Activated CD4-positive, alpha-beta T cell treated with anti-CD3 and anti-CD28 coated beads, Interleukin-10, Interleukin-2, amounts not matched to agents 100 ng/mL and 50 ng/mL, durations not matched to agents 16 hours and 8 hours (primary cell): ENCODE measurements around the gene RECQL5.
"Not testable (repeated sequence)": the region's sequence is repeated elsewhere in the genome, so short reads cannot be mapped to it uniquely, and the experiment has no call there.

Source experiments
- DNase-seq: peaks from one replicate; pipeline ENCODE4 v3.0.0-alpha.2; 2020

RECQL5 gene

DNA sequence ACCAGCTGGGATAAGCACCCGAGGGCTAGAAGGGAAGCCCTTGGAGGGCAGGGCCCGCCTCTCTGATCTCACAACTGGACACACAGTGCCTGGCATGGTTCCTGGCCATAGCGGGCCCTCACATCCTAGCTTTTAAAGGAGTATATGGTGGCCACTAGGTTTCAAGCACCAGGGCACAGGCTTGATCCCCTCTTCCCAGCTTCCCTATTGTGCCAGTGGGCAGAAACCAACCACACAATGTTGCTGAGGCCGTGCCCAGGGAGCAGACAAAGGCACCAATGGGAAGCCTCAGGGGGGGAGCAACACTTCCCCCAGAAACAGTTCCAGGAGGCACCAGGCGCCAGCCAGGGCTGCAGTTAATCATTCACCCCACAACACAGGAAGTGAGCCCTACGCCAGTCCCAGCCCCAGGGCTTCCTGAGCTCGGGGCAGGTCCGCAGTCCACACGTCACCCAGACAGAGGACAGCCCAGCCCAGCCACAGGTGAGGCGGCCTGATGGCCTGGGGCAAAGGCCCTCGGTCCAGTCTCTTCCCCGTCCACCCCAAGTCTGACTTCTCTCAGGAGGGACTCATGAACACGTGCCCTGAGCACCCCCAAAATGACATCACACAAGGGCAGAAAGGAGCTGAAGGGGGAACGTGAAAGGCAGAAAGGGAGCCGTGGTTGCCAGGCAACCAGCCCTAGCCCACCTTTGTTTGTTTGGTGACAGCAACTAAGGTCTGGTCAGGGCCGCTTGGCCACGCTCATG lies 20.9 kb downstream of the RECQL5 start:
- peak; percentile 13 for DNase-seq

DNA sequence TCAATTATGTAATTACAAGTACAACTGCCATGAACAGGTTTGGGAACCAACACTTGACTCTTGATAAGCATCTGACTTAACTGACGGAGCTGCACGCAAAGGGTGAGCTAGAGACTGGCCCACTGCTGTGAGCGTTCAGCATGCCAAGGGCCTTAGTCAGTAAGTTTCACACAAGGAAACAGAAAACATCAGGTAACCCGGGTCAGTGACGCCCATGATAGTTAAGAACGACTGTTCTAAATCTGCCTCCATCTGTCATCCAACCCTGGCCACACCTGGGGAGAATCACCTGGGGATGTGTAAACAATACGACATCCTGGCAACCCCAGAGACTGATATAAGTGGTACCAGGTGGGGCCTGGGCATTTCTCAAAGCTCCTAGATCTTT lies 21.5 kb downstream of the RECQL5 start:
- no peak for DNase-seq

DNA sequence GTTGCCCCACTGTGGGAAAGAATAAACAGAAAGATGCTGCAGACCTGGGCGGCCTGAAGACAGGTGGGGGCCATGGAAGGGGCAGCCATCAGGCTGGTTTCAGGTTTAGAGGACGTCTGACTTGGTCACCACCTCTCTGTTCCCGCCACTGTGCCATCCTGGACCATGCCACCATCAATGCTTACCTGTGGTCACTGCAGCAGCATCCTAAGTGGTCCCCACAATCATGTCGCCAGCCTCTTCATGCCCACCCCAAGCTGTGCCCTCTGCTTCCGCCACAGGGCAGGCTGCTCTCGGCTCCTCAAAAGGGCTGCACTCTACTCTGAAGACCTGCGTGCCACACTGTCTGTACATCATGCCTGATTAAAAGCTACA lies 23.3 kb downstream of the RECQL5 start:
- DNase-seq: no peak

DNA sequence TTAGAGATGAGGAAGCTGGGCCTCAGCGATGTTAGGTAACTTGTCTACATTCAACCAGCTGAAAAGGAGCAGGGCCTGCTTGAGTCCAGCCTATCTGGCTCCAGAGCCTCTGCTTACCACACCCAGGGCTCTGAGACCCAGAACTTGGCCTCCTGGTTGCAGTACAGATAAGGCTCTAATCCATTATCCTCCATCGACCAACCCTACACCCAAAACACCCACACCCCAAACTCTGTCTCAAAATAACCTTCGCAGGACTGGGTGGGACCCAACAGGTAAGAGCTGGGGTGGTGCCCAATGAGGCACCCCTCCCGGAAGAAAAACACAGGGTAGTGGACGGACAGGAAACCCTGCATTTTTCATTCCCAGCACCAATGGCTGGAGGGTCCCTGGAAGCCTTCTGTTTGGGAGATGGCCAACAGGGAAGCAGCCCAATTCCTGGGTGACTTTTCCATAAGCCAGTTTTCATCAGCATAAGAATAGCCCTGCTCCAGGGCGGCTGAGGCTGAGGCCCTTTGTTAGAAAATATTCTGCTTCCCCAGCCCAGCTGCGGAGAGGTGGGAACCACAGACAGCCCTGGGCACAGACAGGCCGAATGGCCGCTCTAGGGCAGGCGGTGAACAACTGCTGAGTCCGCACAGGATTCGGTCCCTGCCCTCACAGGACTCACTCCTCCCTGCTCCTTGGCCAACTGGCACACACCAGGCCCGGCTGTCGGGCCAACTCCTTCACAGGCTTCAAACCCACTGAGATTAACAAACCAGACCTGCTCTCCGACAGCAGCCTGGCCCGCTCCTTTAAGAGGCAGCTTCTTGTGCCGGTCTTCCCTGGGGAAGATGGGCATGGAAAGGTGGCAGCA lies 23.9 kb downstream of the RECQL5 start:
- DNase-seq: no peak

DNA sequence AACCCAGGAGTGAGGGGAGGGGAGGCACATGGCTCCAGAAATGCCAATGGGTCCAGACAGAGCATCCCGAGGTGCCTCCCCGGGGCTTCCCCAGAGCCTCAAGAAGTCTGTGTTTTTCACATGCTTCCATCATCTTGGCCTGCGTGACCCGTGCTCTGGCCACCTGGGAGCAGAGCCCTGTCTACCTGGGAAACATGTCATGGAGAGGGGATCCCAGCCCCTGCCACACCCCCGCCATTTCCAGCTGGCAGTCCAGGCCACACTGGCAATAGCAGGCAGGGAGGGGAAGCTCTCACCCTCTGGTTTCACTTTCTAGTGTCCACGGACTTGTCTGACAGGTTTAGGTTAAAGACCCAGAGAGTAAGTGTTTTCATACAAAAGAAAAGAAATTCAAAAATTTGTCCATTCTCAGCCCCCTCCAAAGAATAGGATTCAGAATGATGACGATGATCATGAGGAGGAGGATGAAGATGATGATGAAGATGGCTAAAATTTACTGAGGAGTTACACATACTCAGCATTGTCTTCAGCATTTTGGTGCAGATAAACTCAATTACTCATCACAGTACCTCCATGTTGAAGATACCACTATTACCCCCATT lies 24.7 kb downstream of the RECQL5 start:
- DNase-seq: no peak

DNA sequence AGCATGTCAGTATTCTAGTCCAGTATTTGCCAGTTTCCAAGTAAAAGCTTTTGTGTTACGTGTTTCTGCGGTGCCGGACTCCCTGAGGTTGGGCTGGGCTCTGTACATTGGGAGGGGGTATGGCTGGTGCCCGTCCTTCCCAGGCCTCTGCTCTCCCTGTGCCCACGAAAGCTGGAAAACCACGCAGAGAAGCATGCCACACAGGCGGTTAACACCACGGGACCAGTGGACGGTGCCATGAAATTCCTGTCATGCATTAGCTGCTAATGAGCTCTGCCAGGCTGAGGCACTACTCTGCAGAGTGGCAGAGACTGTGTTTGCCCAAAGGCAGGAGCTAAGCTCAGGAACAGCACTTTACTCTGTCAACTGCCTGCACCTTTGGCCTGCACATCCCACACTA lies 25.6 kb downstream of the RECQL5 start:
- DNase-seq: no peak

DNA sequence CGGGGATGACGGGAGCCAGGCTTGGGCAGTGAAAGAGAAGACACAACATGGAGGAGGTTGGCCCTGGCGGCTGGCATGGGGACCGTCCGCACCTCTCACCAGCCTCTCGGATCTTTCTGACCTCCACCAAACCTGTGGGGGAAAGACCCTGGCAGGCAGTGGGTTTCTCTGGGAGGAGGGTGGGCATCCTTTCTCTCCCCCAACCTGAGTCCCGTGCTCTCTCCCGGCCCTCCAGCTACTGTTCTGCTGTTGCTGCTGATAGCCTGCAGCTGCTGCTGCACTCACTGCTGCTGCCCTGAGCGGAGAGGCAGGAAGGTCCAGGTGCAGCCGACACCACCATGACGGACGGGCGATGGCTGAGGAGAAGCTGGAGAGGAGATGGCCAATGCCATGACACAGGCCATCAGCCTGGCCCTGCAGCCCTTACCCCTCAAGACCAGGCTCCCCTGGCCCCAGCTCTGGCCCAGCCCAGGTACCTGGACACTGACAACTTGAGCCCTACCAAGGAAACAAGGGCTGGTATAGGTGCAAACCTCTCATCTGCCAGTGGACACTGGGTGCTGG lies 26.3 kb downstream of the RECQL5 start:
- DNase-seq: no peak

DNA sequence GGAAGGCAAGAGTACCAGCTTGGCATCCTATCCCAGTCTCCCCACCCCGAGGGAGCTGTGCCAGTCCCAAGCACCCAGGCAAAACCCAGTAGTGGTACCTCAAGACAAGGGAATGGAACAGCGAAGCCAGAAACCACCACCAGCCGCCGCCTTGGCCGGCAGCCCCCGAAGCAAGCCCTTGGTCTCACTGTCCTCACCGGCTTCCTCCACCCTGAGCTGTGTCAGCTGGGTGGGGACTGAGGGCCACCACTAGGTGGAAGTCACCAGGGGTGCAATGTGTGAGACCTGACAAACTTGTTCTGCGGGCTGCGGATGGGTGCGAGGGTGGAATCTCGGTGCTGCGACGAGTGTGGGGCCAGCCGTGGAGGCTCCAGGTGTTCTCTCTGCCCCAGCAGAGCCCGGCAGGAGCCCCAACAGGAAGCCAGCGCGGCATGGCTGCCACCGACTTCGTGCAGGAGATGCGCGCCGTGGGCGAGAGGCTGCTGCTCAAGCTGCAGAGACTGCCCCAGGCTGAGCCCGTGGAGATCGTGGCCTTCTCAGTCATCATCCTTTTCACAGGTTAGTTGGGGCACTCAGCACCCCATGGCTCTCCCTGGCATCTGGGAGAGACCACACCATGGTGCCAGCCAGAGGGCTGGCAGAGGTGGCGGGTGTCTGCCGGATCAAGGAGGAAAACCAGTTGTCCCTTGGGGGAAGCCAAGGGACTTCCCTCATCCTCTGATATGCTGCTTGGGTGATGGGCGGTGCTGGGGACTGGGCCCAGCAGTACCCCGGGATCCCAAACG lies 27.0 kb downstream of the RECQL5 start:
- no peak for DNase-seq

DNA sequence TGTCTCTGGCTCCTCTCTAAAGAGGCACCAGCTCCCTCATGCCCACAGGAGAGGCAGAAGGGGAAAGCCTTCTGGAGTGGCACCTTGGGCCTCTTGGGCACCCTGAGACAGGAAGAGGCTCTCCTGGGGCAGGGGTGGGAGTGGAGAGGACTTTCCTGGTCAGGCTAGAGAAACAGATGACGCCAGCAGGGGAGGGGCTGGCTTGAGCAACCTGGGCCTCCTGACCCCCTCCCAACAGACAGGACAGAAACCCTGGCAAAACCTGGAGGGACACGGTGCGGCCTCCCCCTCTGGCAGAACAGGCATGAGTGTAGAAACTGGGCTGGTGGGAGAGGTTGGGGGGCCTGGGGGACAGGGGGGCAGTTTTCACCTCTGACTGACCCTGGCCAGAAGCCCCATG lies 27.6 kb downstream of the RECQL5 start:
- no peak for DNase-seq

DNA sequence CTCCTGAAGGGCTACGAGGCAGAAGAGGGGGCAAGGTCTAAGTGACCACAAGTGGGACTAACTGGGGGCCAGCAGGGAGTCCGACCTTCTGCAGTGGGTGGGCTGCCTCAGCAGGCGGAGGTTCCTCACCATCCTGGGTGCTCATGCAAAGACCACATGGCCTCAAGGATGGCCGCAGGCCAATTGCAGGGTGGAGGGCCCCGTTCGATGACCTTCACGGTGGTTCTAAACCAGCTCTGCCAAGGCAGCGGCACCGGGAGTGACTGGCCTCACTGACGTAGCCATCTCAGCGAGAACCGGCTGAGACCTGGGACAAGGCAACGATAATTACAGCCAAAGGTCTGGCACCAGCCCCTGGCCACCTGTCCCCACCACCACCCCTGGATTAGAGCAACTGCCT lies 28.1 kb downstream of the RECQL5 start:
- no peak for DNase-seq

DNA sequence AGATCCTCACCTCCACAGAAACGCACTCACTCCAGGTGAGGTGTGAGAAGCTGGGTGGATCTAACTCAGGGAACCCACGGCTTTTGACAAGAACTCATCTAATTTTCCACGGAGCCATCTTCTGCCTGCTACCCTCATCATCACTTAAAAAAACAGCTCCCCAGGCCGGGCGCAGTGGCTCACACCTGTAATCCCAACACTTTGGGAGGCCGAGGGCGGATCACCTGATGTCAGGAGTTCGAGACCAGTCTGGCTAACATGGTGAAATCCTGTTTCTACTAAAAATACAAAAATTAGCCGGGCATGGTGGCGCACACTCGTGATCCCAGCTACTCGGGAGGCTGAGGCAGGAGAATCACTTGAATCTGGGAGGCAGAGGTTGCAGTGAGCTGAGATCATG lies 28.9 kb downstream of the RECQL5 start:
- DNase-seq: not testable (repeated sequence)

DNA sequence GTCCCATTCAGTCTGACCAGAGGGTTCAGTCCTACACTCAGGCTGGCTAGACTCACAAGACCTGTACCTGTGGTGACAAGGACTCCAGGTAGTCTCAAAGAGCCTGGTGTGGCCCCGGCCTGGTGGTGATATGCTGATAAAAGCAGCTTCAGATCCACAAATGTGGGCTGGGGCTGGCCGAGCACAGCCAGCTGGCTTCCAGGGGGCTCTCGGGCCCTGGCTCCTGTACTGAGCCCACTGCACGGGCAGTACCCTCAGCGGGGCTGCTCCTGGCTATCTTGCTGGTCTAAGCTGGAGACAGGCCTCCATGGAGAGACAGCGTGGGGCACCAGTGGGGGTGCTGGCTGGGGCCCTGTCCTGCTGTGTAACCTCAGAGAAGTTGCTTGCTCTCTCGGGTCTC lies 29.4 kb downstream of the RECQL5 start:
- DNase-seq: no peak

DNA sequence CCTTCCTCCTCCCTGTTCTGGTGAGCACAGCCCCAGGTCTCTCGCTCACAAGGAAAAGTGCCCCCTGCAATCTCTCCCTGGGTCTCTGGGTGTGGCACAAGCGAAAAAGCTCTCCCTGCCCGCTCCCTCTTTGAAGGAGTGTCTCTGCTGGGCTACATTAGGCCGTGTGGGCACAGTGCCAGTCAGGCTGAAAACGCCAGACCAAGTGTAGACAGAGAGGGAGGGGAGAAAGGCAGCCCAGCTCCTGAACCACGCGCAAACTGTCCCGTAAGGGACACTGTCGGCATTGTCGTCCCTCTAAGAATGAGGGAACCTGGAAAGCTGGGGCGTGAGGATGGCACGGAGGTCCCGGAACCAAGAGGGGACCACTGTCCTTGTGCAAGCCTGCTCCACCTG lies 29.8 kb downstream of the RECQL5 start:
- no peak for DNase-seq

DNA sequence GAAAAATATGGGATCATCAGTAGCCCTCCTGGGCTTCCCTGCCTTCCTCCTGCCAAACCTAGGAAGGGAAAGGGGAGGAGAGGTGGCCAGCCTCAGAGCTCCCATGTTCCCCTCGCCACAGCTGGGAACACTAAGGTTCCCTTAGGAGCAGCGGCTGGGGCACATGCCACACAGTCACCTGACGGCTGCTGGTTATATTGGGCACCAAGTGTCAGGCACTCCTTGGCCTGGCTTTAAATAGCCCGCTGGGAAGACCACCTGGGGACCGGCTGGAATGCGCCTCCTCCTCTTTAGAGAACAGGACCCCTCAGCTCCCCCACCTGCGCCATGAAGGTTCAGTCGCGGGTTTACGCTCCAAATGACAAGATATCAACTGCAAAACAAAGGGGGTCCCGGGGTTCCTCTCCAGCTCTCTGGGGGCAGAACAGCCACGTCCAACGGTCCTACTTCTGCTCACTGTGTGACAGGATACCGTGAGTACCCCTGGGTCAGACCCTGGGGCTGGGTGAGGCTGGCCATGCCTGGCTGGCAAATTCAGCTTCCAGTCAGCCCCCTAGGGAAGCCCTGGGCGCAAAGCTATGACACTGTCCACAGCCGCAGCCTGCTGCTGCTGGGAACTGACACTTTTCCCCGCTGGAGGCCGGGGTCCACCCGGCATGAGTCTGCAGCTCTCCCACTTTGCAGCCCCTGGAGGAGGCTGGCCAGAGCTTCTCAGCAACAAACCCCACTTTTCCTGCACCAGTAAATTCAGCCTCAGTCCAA lies 30.4 kb downstream of the RECQL5 start:
- DNase-seq: no peak

DNA sequence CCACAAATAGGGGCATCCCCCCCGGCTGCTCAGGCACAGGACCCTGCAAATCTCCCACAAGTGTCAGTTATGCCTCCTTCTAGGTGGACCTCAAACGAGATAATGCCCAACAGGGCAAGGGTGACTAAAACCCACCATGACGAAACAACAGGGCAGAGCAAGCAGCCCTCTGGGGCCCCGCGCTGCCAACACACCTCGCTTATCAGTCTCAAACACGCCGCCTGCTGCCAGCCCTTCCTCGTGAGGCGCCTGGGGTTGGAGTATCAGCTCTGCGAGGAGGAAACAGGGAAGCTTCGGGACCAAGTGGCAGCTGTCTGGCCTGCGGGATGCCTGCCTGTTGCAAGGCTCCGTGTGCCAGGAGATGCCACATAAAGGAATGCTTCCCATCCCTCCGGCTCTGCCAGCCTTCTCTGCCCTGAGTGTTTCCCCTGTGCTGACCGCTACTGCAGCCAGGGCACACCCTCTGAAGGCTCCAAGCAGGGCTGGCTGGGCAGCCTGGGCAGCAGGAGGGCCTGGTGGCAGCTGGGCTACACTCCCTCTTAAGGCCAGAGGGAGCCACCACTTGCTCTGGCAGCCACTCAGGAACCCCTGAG lies 31.2 kb downstream of the RECQL5 start:
- no peak for DNase-seq

DNA sequence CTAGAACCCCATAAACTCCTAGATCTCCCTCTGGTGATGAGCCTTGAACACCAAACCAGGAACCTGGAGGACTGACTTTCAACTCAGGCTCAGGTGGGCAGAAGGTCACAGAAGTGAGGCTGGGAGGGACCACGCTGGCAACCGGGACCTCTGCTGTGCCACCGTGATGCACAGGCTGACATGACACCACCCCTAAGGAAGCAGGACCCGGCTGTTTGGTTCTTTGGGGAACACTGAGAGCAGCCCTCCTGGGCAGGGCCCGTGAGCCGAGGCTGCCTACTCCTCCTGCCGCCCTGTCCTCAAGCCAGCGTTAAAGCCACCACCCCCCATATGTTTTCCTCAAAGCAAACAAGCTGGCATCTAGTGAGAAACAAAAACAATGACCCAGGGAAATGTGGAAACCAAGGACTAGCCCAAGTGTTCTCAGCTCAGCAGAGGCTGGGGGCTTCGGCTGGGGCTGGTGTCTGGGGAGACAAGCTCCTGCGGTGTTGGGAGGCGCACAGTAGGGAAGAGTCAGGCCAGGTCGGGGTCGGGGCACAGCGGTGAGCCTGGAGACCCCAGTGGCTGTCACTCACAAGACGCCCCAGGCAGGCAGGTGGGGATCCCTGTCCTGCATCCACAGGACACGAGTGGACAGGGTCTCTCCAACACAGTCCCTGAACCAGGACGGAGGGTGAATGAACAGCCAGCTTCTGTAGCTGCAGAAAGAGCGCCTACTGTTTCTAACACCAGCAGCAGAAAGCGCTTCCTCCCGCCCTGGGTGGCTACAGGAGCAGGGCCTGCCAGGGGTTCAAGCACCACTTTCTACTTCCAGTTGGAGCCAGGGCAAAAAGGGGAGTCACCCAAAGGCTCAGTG lies 32.0 kb downstream of the RECQL5 start:
- no peak for DNase-seq

DNA sequence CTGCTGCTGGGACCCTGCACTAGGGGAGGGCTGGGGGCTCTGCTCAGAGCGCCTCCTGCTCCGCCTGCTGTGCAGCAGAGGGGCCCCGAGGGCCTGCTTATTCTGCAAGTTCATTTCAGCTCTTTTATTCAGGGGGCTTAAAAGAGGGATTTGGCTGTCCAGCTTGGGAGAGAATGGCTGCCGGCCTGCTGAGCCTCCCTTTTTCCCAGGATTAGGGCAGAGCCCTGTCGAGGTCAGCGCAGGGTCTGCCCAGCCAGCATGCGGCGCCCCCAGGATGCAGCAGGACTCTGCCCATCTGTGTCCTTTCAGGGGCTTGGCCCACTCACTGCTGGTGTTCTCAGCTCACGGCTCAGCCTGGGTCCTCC lies 32.6 kb downstream of the RECQL5 start:
- DNase-seq: no peak

DNA sequence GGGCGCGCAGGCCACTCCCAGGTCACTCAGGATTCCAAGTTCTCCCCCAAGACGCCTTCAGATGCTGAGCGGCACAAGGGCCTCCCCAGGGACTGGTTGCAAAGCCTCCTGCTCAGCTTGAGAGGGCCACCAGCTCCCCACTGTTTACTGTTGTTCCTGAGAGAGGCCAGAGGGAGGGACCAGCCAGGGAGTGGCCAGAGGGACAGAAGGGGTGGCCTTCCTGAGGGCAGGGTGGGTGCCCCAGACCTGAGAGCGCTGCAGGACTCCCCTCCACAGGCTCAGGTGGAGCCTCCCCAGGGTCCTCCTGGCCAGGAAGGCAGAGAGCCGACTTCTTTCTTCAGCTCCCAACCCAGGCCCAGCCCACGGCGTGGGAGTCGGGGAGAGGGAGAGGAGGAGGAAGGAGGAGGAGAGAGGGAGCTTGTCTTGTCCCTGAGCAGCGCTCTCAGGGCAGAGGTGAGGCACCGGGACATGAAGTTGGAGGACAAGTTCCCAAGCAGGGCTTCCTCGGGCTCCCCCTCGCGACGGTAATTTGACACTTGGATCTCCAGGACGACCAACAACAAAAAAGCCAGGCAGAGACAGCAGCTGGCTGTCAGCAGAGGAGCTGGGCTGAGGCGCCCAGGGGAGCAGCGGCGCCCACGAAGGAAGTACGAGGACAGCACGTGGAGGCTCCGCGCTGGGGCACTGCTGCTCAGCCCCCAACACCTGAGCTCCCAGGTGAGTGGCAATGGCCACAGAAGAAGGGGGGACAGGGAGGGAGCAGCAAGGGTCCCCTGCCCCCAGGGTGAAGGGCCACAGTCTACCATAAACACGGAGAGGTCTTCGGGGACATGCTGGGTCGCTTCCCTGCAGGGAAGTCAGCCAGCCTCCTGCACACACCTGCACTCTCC lies 33.2 kb downstream of the RECQL5 start:
- DNase-seq: peak; percentile 55

DNA sequence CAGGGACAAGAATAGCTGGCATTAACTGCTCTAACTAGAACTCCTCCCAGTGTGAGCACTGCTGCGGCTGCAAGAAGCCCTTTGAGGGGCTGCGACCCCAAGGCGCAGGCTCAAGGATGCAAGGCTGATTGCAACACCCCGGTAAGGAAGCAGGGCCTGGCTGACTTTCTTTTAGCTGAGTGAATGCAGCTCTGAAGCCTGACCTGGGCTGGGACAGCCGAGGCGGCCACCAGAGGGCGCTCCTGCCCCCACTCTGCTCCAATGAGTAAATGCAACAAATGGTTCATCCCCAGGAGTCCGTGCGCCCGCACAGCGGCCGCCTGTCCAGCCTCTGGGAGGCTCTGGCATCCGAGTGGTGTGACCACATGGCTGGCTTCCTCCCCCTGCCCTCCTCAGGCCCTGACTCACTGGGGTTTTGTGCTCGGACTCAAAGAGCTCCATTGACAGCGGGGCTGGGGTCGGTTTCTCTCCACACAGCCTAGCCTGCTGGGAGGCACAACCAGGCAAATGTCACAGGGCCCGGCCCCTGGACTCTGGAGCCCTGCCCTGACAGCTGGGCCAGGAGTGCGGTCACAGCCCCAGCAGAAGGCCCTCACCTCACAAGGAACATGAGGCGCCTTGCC lies 34.0 kb downstream of the RECQL5 start, which contains the start of gene SMIM5:
SMIM5 (plus strand) TSS at position 572 of the 623 bp plus-strand sequence. CDS start 6,768 bp downstream, outside the sequence.
- DNase-seq: peak; percentile 85
